HG02588 (cell line): Measurements from ENCODE around the gene SMYD4.

ENCODE experiments used
- ATAC-seq: cut with Tn5 transposase; IDR thresholded peaks from one replicate; pipeline ENCODE4 v1.9.1; 2021; ENCODE audit warnings: mild to moderate bottlenecking, moderate library complexity; ENCODE audit not compliant: unreplicated experiment

The SMYD4 gene

GRCh38 chr17:1732241-1732832 is 97.4 kb downstream of the SMYD4 start:
- no peak for ATAC-seq

DNA sequence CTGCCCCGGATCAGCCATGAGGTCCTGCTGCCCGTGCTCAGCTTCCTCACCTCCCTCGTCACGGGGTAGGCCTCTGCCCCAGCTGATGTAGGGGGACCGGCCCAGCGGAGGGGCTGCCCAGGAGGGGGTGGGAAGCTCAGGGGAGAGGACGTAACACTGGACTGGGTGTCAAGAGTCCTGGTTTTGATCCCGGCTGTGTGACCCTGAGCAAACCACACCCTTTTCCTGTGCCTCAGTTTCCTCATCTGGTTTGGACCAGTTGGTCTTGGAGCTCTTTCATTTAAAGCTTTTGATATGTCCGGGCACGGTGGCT is 98.6 kb downstream of the SMYD4 start:
- no peak for ATAC-seq

GRCh38 chr17:1730326-1731193 is 99.1 kb downstream of the SMYD4 start:
- ATAC-seq: no peak

DNA sequence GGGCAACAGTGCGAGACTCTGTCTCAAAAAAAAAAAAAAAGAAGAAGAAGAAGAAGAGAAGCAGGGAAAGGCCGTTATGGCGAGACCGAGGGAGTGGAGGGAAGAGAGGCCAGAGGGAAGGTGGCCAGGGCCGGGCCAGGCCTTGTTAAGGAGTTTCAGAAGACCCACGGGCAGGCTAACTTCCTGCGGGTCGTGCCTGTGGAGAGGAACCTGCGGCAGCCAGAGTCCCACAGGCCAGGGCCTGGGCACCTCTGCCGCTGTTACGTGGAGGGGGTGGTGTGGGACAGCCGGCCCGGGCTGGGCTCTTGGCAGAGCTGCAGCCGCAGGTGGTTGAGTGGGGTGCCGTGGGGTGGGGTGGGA is 99.8 kb downstream of the SMYD4 start:
- no peak for ATAC-seq
